ENCODE measurements around the gene ADARB1.

Gene ADARB1

DNA sequence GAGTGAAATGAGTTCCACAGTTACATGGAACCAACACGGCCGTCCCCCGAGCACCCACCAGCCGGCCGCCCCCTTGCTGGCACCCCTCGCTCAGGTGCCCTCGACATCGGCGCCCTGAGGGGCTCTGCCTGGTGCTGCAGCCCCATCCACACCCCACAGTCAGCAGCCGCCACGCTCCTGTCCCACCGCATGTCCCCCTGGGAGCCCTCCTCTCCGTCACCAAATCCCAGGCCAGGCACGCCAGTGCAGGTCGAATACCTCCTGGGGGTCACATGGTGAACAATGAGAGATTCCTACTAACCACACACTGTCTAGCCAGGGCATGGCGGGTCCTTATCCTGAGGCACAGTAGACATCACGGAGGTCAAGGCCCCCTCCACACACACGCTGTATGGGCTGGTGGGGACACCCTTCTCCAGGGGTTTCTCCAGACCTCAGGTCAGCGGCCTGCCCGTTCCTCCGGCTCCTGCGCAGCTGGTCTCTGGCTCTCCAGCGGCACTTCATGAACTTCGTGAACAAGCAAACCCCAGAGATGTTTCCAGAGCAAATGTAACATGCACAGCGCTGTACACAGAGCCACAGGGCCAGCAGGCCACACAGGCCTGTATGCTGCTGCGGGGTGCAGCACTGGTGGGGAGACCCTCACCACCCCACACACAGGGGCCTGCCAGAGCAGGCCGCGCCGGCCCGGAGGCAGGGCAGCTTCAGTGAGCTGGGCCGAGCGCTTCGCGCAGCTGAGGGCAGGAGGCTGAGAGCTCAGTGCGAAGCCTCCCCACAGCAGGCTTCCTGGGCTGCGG, 191.5 kb downstream of the ADARB1 start:
- H3K27ac ChIP-seq: no peak overlapping the region
- peak; percentile 50 for DNase-seq (ENCODE audit: low spot score)
- TF ChIP-seq, protein P1, sequence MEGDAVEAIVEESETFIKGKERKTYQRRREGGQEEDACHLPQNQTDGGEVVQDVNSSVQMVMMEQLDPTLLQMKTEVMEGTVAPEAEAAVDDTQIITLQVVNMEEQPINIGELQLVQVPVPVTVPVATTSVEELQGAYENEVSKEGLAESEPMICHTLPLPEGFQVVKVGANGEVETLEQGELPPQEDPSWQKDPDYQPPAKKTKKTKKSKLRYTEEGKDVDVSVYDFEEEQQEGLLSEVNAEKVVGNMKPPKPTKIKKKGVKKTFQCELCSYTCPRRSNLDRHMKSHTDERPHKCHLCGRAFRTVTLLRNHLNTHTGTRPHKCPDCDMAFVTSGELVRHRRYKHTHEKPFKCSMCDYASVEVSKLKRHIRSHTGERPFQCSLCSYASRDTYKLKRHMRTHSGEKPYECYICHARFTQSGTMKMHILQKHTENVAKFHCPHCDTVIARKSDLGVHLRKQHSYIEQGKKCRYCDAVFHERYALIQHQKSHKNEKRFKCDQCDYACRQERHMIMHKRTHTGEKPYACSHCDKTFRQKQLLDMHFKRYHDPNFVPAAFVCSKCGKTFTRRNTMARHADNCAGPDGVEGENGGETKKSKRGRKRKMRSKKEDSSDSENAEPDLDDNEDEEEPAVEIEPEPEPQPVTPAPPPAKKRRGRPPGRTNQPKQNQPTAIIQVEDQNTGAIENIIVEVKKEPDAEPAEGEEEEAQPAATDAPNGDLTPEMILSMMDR (IDR thresholded peaks at IDR 0.05): no peak
- no peak overlapping the region for H3K4me3 ChIP-seq

DNA sequence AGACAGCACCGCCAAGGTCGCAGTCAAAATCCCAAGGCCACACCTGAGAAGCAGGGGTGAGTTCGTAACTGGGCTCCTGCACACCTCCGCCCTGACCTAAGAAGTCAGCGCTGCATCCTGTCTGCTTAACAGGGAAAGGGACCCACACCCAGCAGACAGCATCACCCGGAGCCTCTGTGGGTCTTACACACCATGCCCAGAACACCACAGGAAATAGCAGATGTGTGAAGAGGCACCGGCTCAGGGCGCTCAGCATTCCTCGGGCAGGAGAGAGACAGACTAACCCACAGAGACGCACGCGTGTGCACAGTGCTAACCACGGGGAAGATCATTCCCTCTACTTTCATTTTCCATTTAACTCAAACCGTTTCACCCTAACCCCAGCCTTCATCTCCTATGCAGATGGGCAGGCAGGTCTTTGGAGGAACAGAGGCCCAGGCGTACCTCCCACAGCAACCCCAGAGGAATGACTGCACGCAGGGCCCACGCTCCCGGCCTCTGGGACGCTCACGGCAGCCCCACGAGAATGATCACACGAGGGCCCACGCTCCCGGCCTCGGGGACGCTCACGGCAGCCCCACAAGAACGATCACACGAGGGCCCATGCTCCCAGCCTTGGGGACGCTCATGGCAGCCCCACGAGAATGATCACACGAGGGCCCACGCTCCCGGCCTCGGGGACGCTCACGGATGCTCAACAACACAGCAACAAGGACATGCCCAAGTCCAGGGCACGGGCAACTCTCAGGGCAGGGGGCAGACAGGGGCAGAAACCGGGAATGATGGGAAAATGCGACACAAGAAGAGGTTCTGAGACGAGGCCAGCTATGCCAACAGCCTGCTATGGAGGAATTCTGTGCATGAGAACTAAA, 192.4 kb downstream of the ADARB1 start:
- Histone ChIP-seq H3K27ac (no peak overlapping the region), H3K4me3 (no peak overlapping the region)
- no peak for DNase-seq (ENCODE audit: low spot score)
- TF ChIP-seq, protein P1 (IDR thresholded peaks at IDR 0.05): no peak

DNA sequence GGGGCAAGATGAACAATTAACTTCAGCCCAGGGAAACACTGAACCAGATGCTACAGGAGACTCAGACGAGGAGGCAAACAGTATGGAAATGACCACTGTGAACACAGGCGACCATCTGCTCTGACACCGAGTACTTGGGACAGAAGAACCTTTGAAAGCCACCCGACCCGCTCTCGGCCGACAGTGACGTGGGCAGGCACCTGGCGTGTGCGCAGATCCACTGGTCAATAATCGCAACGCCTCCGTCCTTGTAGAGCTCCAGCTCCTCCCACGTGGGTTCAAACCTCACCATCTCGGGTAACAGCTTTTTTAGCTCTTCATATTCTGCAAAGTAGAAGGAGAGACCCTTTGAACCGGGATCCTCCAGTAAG, 193.0 kb downstream of the ADARB1 start:
- no peak overlapping the region for H3K4me3 ChIP-seq
- H3K27ac ChIP-seq: no peak overlapping the region
- TF ChIP-seq, protein P1 (IDR thresholded peaks at IDR 0.05): no peak
- peak; percentile 49 for DNase-seq (ENCODE audit: low spot score)

DNA sequence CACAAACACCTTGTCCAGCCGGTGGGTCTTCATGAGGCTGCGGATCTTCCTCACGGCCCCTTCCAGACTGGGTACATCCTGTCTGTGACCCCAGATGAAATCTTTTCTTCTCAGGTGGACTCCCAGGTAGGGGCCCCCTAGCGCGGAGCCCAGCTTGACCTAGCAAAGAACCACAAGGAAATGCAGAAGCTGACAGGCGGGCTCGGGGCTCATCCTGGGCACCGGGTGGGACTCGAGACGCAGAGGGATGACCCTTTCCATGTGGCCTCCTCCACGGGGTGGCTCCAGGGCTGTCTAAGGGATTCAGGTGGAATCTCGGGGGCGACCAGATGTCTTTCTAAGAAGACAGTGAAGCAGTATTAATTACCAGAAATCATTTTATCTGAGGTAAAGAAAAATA, 195.5 kb downstream of the ADARB1 start:
- Histone ChIP-seq H3K4me3 (no peak overlapping the region), H3K27ac (no peak overlapping the region)
- TF ChIP-seq, protein P1 (IDR thresholded peaks at IDR 0.05): no peak
- peak; percentile 50 for DNase-seq (ENCODE audit: low spot score)

DNA sequence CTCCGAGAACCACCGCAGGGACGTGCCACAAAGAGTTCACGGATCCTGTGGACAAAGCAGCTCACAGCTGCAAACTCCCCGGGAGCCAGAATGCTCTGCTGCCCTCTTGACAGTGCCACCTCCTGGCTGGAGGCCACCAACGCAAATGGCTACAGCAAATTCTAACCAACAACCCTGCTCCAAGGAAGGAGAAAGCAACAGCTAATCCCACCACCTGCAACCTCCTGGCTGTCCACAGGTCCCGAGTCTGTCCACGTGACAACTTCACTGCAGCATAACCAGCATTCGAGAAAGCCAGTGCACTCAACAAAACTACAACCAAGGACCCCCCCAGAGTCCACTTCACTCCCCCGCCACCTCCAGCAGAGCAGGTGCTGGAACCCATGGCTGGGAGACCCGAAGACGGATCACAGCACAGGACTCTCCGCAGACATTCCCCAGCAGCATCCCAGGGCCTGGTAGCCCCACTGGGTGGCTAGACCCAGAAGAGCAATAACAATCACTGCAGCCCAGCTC, 196.0 kb downstream of the ADARB1 start:
- no peak overlapping the region for H3K4me3 ChIP-seq
- peak; percentile 54 for DNase-seq (ENCODE audit: low spot score)
- no peak overlapping the region for H3K27ac ChIP-seq
- TF ChIP-seq, protein P1 (IDR thresholded peaks at IDR 0.05): no peak
